Testis (tissue), 3 donors: ENCODE results near the gene MARCHF9. TPM values are rescaled to one million over a fixed set of nuclear protein-coding genes. Genes with fewer than 3 reads are reported as not detected.

Source experiments
- DNase-seq: peaks from one replicate; pipeline ENCODE4 v3.0.0-alpha.2; 2019
- H3K27ac ChIP-seq, 2 donors: fragments of 200-600 bp; sonication (generic); one replicate each; pipeline ENCODE4 v1.5.1; 2019
- H3K27me3 ChIP-seq: fragments of 200-600 bp; sonication (generic); one replicate; pipeline ENCODE4 v1.5.1; 2019
- H3K36me3 ChIP-seq: fragments of 200-600 bp; sonication (generic); one replicate; pipeline ENCODE4 v1.5.1; 2017; ENCODE audit warnings: low read depth; ENCODE audit errors: missing control alignments
- H3K4me1 ChIP-seq: fragments of 200-600 bp; sonication (generic); one replicate; pipeline ENCODE4 v1.5.1; 2019
- H3K4me3 ChIP-seq, 2 donors: fragments of 200-600 bp; sonication (generic); one replicate each; pipeline ENCODE4 v1.5.1; 2017 to 2019
- H3K9me3 ChIP-seq: fragments of 200-600 bp; sonication (generic); one replicate; pipeline ENCODE4 v1.5.1; 2017
- CTCF ChIP-seq, 3 experiments: fragments of 450-650 bp in 2 of 3; fragments of 200-600 bp in 1 of 3; sonication (generic) in 1 of 3; IDR thresholded peaks; one replicate each; pipeline ENCODE4 v1.5.1; 2016 to 2019; ENCODE audit warnings: antibody characterized with exemption in 3 of 3, mild to moderate bottlenecking in 2 of 3, moderate library complexity in 1 of 3
- POLR2A ChIP-seq: fragments of 450-650 bp; IDR thresholded peaks from one replicate; pipeline ENCODE4 v1.6.1; 2017; ENCODE audit warnings: antibody characterized with exemption, mild to moderate bottlenecking, moderate library complexity
- WGBS, 2 donors: methylation state at CpG; one replicate each; pipeline ENCODE4 v1.1.5; 2018; 5-methylcytosine and 5-hydroxymethylcytosine counted together
- intact Hi-C: fragments of 100-400 bp; cut with DNase I; formaldehyde crosslinking; loops from one replicate; pipeline ENCODE4 v1.15.1; 2023; ENCODE audit warnings: low total_unique reads
- polyA plus RNA-seq: library from polyadenylated mRNA; stranded (reverse); fragments of 350-450 nt; fragmentation: Illumina TruSeq; extraction: RNeasy Lipid Tissue Mini Kit (QIAGEN cat#74804); gene quantifications from one replicate; pipeline ENCODE4 v1.2.3, GENCODE V29; 2014; ENCODE audit warnings: low read depth, low replicate concordance; ENCODE audit not compliant: insufficient read depth
- total RNA-seq, 2 donors: library from RNA; depleted of rRNA; stranded (reverse); fragments of >200 nt; gene quantifications; one replicate each; pipeline ENCODE4 v1.2.3, GENCODE V29; 2016

Gene MARCHF9
- total and polyA plus RNA-seq, 3 donors from 2014 or later = 8.4 to 15.1 (median 9.2) TPM

DNA sequence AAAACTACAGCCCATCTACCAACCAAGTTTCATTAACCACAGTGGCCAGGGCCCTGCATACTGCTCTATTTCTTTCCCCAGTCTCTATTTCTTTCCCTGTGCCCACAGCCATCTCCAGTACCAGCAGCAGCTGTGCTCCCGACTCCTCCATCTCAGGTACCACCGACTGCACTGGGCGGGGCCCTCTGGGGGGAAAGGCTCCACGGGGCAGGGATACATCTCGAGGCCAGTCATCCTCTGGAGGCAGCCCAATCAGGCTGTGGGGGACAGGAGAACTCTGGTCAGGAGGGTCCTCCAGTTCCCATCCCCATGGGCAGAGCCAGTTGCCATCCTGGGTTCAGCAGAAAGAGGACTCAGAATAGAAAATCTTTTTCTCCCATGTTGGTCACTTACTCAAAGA, 5.8 kb upstream of the MARCHF9 start:
- WGBS, 2 donors = 92 to 98% methylated on average over 5 of the region's 5 CpGs
- intact Hi-C loops = no loop called here
- peaks cover 6% of the 10 kb centered on the region for H3K36me3 ChIP-seq
- no peak overlapping the region for H3K4me3 ChIP-seq
- peaks cover 17% of the 10 kb centered on the region for H3K4me1 ChIP-seq
- DNase-seq = no peak
- no peaks in the 10 kb centered on the region for H3K27me3 ChIP-seq
- H3K9me3 ChIP-seq = no peaks in the 10 kb centered on the region
- no peak overlapping the region for H3K27ac ChIP-seq
- TF ChIP-seq CTCF (IDR thresholded peaks at IDR 0.05) = no peak
- TF ChIP-seq POLR2A = no peak

DNA sequence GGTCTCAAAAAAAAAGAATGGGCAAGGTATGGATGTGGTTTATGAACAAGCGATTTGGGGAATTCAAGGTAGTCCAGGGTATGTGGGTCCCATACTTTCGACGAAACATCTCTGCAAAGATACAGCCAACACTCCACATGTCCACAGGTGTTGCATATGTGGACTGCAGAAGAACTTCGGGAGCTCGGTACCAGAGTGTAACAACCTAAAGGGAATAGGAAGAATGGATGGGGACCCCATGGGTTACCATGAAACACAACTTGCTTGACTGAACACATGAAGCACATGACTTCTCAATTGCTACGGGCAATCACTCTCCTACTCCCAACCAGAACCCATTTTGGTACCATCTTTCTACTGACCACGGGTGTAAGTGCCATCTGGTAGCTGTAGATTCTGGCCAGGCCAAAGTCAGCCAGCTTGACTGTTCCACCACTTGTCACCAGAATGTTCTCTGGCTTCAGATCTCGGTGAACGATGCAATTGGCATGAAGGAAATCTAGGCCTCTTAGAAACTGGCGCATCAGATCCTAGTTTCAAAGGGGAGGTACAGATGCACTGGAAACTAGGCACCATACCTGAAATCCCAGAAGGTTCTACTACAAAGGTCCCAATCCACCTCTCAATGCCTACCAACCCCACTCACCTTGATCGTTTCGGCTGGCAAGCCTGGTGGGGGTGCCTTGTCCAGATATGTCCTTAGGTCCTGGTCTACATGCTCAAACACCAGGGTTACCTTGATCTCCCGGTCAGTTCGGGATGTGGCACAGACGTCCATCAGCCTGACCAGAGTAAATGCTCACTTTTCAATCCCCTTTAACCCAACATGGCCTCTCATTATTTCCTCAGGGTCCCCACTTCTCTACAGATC, 4.1 kb upstream of the MARCHF9 start:
- WGBS, 2 donors = 88% methylated on average over 15 of the region's 15 CpGs
- H3K4me1 ChIP-seq = peaks cover 20% of the 10 kb centered on the region
- peaks cover 6% of the 10 kb centered on the region for H3K36me3 ChIP-seq
- no peak for DNase-seq
- intact Hi-C loops = no loop called here
- TF ChIP-seq POLR2A = no peak
- peak overlapping the region in 1 of 2 donors; percentile 80 for H3K4me3 ChIP-seq
- H3K27me3 ChIP-seq = no peaks in the 10 kb centered on the region
- H3K9me3 ChIP-seq = no peaks in the 10 kb centered on the region
- peak overlapping the region; percentile 81 to 87 for H3K27ac ChIP-seq

- intact Hi-C loops = no loop called here
- H3K9me3 ChIP-seq = no peaks in the 10 kb centered on the region
- peaks cover 6% of the 10 kb centered on the region for H3K36me3 ChIP-seq
- peak overlapping the region; percentile 70 to 80 for H3K4me3 ChIP-seq
- WGBS, 2 donors = 10 to 14% methylated on average over 8 of the region's 8 CpGs
- peak overlapping the region; percentile 81 to 87 for H3K27ac ChIP-seq
- no peak for DNase-seq
- no peak for TF ChIP-seq POLR2A
- no peak for TF ChIP-seq CTCF (IDR thresholded peaks at IDR 0.05)
- no peaks in the 10 kb centered on the region for H3K27me3 ChIP-seq
- H3K4me1 ChIP-seq = peaks cover 27% of the 10 kb centered on the region
Observed at GRCh38 chr12:57751432-57751787, 3.5 kb upstream of the MARCHF9 start.

GRCh38 chr12:57751788-57752667, 2.9 kb upstream of the MARCHF9 start, which contains the start of gene CDK4:
Gene CDK4 (minus strand): TSS chr12:57752310. CDS start chr12:57751717, 593 bp downstream.
- DNase-seq = peak; percentile 100
- Histone ChIP-seq H3K4me1 (peaks cover 27% of the 10 kb centered on the region), H3K27me3 (no peaks in the 10 kb centered on the region), H3K4me3 (peak within 1 kb of the TSS; percentile 70 to 80), H3K27ac (peak within 1 kb of the TSS; percentile 81 to 87), H3K9me3 (no peaks in the 10 kb centered on the region), H3K36me3 (peaks cover 6% of the 10 kb centered on the region)
- TF ChIP-seq CTCF (IDR thresholded peaks at IDR 0.05) (no peak), POLR2A (no peak)
- 0 to 1% methylated on average over 45 to 58 of the region's 58 CpGs for WGBS, 2 donors
- intact Hi-C loops = no loop called here

- Histone ChIP-seq H3K9me3 (no peaks in the 10 kb centered on the region), H3K27me3 (no peaks in the 10 kb centered on the region), H3K27ac (peak overlapping the region in 1 of 2 donors; percentile 87), H3K4me3 (peak overlapping the region; percentile 70 to 80), H3K4me1 (peaks cover 27% of the 10 kb centered on the region), H3K36me3 (peaks cover 6% of the 10 kb centered on the region)
- DNase-seq = no peak
- intact Hi-C loops = no loop called here
- WGBS, 2 donors = 1 to 4% methylated on average over 5 of the region's 5 CpGs
- TF ChIP-seq CTCF (IDR thresholded peaks at IDR 0.05) = no peak
Observed at GRCh38 chr12:57752668-57753000, 2.3 kb upstream of the MARCHF9 start.
